NCI-H1105 treated with DMSO at 0.1 percent for 48 hours (cell line): ENCODE data around the gene FCER2.
A peak's percentile ranks its signal among the peaks of the same experiment; 100 is the strongest.

ENCODE experiments used
- DNase-seq: peaks from one replicate; lab custom pipeline; 2025; lab: John Stamatoyannopoulos, UW

The FCER2 gene

GRCh38 chr19:7732045-7732444, 30.1 kb upstream of the FCER2 start, which contains the start of gene CLEC4G:
Gene CLEC4G (minus strand): TSS chr19:7732110. CDS start chr19:7732102, 8 bp downstream.
- no peak for DNase-seq

- DNase-seq = no peak
Observed at GRCh38 chr19:7731615-7732014, 29.7 kb upstream of the FCER2 start.

GRCh38 chr19:7731218-7731595, 29.3 kb upstream of the FCER2 start:
- DNase-seq = no peak

GRCh38 chr19:7730286-7731217, 28.6 kb upstream of the FCER2 start:
- DNase-seq = no peak

- peak; percentile 42 for DNase-seq
Observed at GRCh38 chr19:7729831-7730285, 27.9 kb upstream of the FCER2 start.

GRCh38 chr19:7729211-7729610, 27.3 kb upstream of the FCER2 start:
- peak; percentile 21 for DNase-seq

- no peak for DNase-seq
Observed at GRCh38 chr19:7725791-7726190, 23.9 kb upstream of the FCER2 start.

- DNase-seq = no peak
Observed at GRCh38 chr19:7722231-7722651, 20.3 kb upstream of the FCER2 start.

GRCh38 chr19:7720351-7720750, 18.4 kb upstream of the FCER2 start:
- DNase-seq = no peak

GRCh38 chr19:7718668-7719067, 16.7 kb upstream of the FCER2 start:
- no peak for DNase-seq

- no peak for DNase-seq
Observed at GRCh38 chr19:7716762-7717161, 14.8 kb upstream of the FCER2 start.

- no peak for DNase-seq
Observed at GRCh38 chr19:7715671-7716070, 13.7 kb upstream of the FCER2 start.

GRCh38 chr19:7710616-7711015, 8.7 kb upstream of the FCER2 start:
- DNase-seq = no peak

GRCh38 chr19:7709932-7710460, 8.1 kb upstream of the FCER2 start:
- no peak for DNase-seq

- DNase-seq = no peak
Observed at GRCh38 chr19:7706955-7707456, 5.1 kb upstream of the FCER2 start.

GRCh38 chr19:7706188-7706954, 4.4 kb upstream of the FCER2 start:
- DNase-seq = no peak

- no peak for DNase-seq
Observed at GRCh38 chr19:7705387-7706187, 3.7 kb upstream of the FCER2 start.

- DNase-seq = no peak
Observed at GRCh38 chr19:7704280-7705060, 2.5 kb upstream of the FCER2 start.

GRCh38 chr19:7703332-7703731, 1.4 kb upstream of the FCER2 start:
- DNase-seq = no peak

- no peak for DNase-seq
Observed at GRCh38 chr19:7701049-7701653, 780 bp downstream of the FCER2 start.
